ENCODE data around the gene FARS2.

- TF ChIP-seq CTCF (IDR thresholded peaks at IDR 0.05 in 2 of 3, conservative IDR thresholded peaks at IDR 0.05 in 1 of 3; ENCODE audit: borderline replicate concordance in 1 of 3, insufficient read depth in 1 of 3, low read depth in 2 of 3, low read length in 2 of 3) (no peak), SIN3A (IDR thresholded peaks at IDR 0.05; ENCODE audit: low read depth) (no peak), EZH2 (IDR thresholded peaks at IDR 0.05) (no peak), TCF7L2 (IDR thresholded peaks at IDR 0.05; ENCODE audit: borderline replicate concordance, extremely low read depth, insufficient read depth, insufficient read length) (no peak), POLR2AphosphoS5 (IDR thresholded peaks at IDR 0.05; ENCODE audit: low read depth, low read length) (no peak), MAX (IDR thresholded peaks at IDR 0.05) (no peak), SRF (IDR thresholded peaks at IDR 0.05; ENCODE audit: low read depth) (no peak), POLR2A (IDR thresholded peaks at IDR 0.05; ENCODE audit: borderline replicate concordance, extremely low read depth, insufficient read depth, insufficient read length) (no peak)
Observed at GRCh38 chr6:5461365-5461764, 200.1 kb downstream of the FARS2 start.

Data from HCT116 (cell line).